Sigmoid colon (tissue), 7 donors: ENCODE data around the gene HAX1. TPM values are rescaled to one million over a fixed set of nuclear protein-coding genes. Genes with fewer than 3 reads are reported as not detected.
"Not testable (repeated sequence)": the region's sequence is repeated elsewhere in the genome, so short reads cannot be mapped to it uniquely, and the experiment has no call there.

Experiments used
- DNase-seq: peaks from one replicate; pipeline ENCODE4 v3.0.0-alpha.2; 2019
- H3K27ac ChIP-seq, 4 donors: fragments of 200-600 bp; sonication (generic); one replicate each; pipeline ENCODE4 v1.5.1; 2016 to 2019; ENCODE audit warnings: mild to moderate bottlenecking in 1 of 4
- H3K27me3 ChIP-seq, 3 donors: fragments of 200-600 bp; sonication (generic); one replicate each; pipeline ENCODE4 v1.5.1; 2019; ENCODE audit warnings: mild to moderate bottlenecking in 1 of 3
- H3K36me3 ChIP-seq, 4 donors: fragments of 200-600 bp; sonication (generic); one replicate each; pipeline ENCODE4 v1.5.1; 2016 to 2019
- H3K4me1 ChIP-seq, 4 donors: fragments of 200-600 bp; sonication (generic); one replicate each; pipeline ENCODE4 v1.5.1; 2017 to 2019
- H3K4me3 ChIP-seq, 4 donors: fragments of 200-600 bp; sonication (generic); one replicate each; pipeline ENCODE4 v1.5.1; 2017 to 2019; ENCODE audit warnings: mild to moderate bottlenecking in 2 of 4, moderate library complexity in 1 of 4
- H3K9me3 ChIP-seq, 4 donors: fragments of 200-600 bp in 3 of 4; sonication (generic) in 3 of 4; one replicate each; pipeline versions ENCODE4 v1.5.1 to v1.6.1; 2013 to 2019
- CTCF ChIP-seq, 4 experiments: fragments of 450-650 bp in 3 of 4; fragments of 200-600 bp in 1 of 4; IDR thresholded peaks; one replicate each; pipeline ENCODE4 v1.5.1; 2016 to 2019; ENCODE audit warnings: antibody characterized with exemption in 4 of 4, mild to moderate bottlenecking in 3 of 4, moderate library complexity in 2 of 4
- EP300 ChIP-seq, 4 donors: sonication (generic); formaldehyde crosslinking; IDR thresholded peaks; one replicate each; pipeline ENCODE4 v1.6.1; 2017; ENCODE audit warnings: antibody characterized with exemption in 4 of 4
- POLR2A ChIP-seq, 2 donors: fragments of 450-650 bp; IDR thresholded peaks; one replicate each; pipeline ENCODE4 v1.6.1; 2016; ENCODE audit warnings: antibody characterized with exemption in 2 of 2, mild to moderate bottlenecking in 2 of 2, moderate library complexity in 2 of 2
- POLR2AphosphoS5 ChIP-seq, 4 donors: sonication (generic); formaldehyde crosslinking; IDR thresholded peaks; one replicate each; pipeline ENCODE4 v1.6.1; 2017; ENCODE audit warnings: antibody characterized with exemption in 4 of 4
- WGBS, 2 donors: extraction: QIAGEN DNeasy Blood & Tissue Kit; methylation state at CpG; one replicate each; pipeline ENCODE4 v1.1.7; 2013; 5-methylcytosine and 5-hydroxymethylcytosine counted together
- intact Hi-C: fragments of 100-400 bp; cut with DNase I; formaldehyde crosslinking; loops from one replicate; pipeline ENCODE4 v1.15.1; 2023
- polyA plus RNA-seq, 3 donors: library from polyadenylated mRNA; stranded (reverse); fragments of 200-250 nt; gene quantifications; one replicate each; pipeline ENCODE4 v1.2.3, GENCODE V29; 2013
- total RNA-seq, 4 donors: library from RNA; depleted of rRNA; stranded (reverse); fragments of >200 nt; gene quantifications; one replicate each; pipeline ENCODE4 v1.1.0, GENCODE V29; 2016
- donor health status: healthy with polysubstance abuse.
- donor health status: Bipolar disorder and iron deficiency.
- donor health status: healthy.

HAX1 gene
- total RNA-seq (100 to 1,000 TPM; 105 to 171 (median 120) TPM), polyA plus RNA-seq (10 to 100 TPM; 76.3 to 95.6 (median 80.2) TPM)

- Histone ChIP-seq H3K27ac (peak within 1 kb of the TSS; percentile 80 to 90 (median 85)), H3K4me3 (peak within 1 kb of the TSS; percentile 48 to 78 (median 66)), H3K27me3 (no peaks in the 10 kb centered on the region), H3K9me3 (no peaks in the 10 kb centered on the region), H3K36me3 (peaks cover 24 to 66% (median 30%) of the 10 kb centered on the region in 4 donors), H3K4me1 (peaks cover 0 to 18% (median 14%) of the 10 kb centered on the region in 4 donors)
- intact Hi-C loops, result loop anchor here (5.0 kb wide), 2 partner anchors 65 to 75 kb away; no protein-coding TSS in a partner anchor
- DNase-seq, result peak; percentile 97
- 0% methylated on average over 47 of the region's 47 CpGs for WGBS, 2 donors
- TF ChIP-seq POLR2A (IDR thresholded peaks at IDR 0.05) (peak; percentile 40 to 54), CTCF (IDR thresholded peaks at IDR 0.05) (peak; percentile 58 to 79 (median 69)), EP300 (IDR thresholded peaks at IDR 0.05) (peak in 1 of 4 donors; percentile 72), POLR2AphosphoS5 (IDR thresholded peaks at IDR 0.05) (peak; percentile 80 to 92 (median 89))
These were observed at the start of gene HAX1 for GRCh38 chr1:154272217-154272998. Gene HAX1 (plus strand): TSS chr1:154272629. CDS start chr1:154272724, 95 bp downstream.

DNA sequence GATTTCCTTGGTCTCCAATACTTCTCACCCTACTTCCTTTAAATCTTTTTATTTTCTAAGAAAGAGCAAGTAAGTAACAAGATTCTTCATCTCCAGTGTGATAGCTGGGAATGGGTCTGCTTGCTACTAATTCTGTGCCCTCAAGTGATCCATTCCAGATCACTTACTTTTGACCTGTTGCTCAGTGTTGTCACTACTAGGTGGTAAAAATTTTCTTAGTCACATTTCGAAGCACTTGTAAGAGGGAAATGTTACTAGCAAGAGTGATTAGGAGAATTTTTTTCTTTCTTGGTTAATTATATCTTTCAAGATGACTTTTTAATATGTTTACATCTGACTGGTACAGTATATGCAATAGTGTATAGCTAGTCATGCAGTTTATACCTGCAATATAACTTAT, 49.5 kb upstream of the HAX1 start:
- Histone ChIP-seq H3K4me1 (peaks cover 0 to 55% (median 49%) of the 10 kb centered on the region in 4 donors), H3K27ac (peak overlapping the region in 2 of 4 donors; percentile 99)
- WGBS, 2 donors, result 82 to 88% methylated on average over 1 of the region's 1 CpG

DNA sequence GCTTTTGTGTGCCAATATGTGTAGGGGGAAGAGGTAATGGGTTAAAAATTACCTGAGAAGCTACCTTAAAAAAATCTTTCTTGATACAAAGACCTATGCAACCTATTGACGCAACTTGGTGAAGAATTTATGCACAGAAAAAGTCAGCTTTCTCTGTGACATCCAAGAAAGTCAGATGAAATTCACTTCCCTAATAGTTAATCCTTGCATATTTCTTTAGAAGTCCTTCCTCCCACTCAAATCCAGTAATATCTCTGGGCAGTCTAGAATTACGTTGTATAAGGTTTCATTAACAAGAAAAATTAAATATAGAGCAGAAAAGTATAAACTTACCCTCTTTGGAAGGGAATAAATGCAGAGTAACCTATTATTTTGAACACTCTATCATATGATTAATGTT, 48.8 kb upstream of the HAX1 start:
- TF ChIP-seq POLR2A (IDR thresholded peaks at IDR 0.05) (no peak), CTCF (IDR thresholded peaks at IDR 0.05) (no peak), EP300 (IDR thresholded peaks at IDR 0.05) (no peak), POLR2AphosphoS5 (IDR thresholded peaks at IDR 0.05) (no peak)
- Histone ChIP-seq H3K36me3 (peaks cover 0 to 42% (median 13%) of the 10 kb centered on the region in 4 donors), H3K27ac (no peak overlapping the region), H3K9me3 (no peaks in the 10 kb centered on the region), H3K27me3 (no peaks in the 10 kb centered on the region), H3K4me1 (peaks cover 0 to 48% (median 42%) of the 10 kb centered on the region in 4 donors), H3K4me3 (no peak overlapping the region)
- no peak for DNase-seq
- intact Hi-C loops, result no loop called here
- WGBS, 2 donors, result 76 to 80% methylated on average over 2 of the region's 2 CpGs

More for the DNA sequence above, 49.5 kb upstream of the HAX1 start:
- no peak for DNase-seq
- Histone ChIP-seq H3K36me3 (peaks cover 2 to 42% (median 10%) of the 10 kb centered on the region in 4 donors), H3K9me3 (no peaks in the 10 kb centered on the region), H3K27me3 (no peaks in the 10 kb centered on the region), H3K4me3 (no peak overlapping the region)
- no peak for TF ChIP-seq POLR2A (IDR thresholded peaks at IDR 0.05)
- no peak for TF ChIP-seq EP300 (IDR thresholded peaks at IDR 0.05)
- no peak for TF ChIP-seq POLR2AphosphoS5 (IDR thresholded peaks at IDR 0.05)
- TF ChIP-seq CTCF (IDR thresholded peaks at IDR 0.05), result no peak
- intact Hi-C loops, result no loop called here

DNA sequence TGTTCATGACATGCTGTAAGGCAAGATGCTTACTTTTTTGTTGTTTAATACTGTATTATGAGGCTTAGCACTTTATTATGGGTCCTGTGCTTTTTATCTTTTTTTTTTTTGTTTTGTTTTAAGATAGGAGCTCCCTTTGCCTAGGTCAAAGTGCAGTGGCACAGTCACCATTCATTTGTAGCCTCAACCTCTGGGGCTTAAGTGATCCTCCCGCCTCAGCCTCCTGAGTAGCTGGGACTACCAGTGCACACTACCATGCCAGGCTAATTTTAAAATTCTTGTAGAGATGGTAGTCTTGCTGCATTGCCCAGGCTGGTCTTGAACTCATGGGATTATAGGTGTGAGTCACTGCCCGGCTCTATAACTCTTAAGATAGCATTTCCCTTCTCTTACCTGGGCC, 47.1 kb upstream of the HAX1 start:
- no peaks in the 10 kb centered on the region for H3K27me3 ChIP-seq
- no peak for DNase-seq
- intact Hi-C loops, result no loop called here
- WGBS, 2 donors, result 96 to 97% methylated on average over 2 of the region's 2 CpGs
- H3K4me3 ChIP-seq, result no peak overlapping the region
- TF ChIP-seq POLR2AphosphoS5 (IDR thresholded peaks at IDR 0.05) (no peak), EP300 (IDR thresholded peaks at IDR 0.05) (no peak), CTCF (IDR thresholded peaks at IDR 0.05) (no peak), POLR2A (IDR thresholded peaks at IDR 0.05) (no peak)
- H3K4me1 ChIP-seq, result peaks cover 0 to 37% (median 31%) of the 10 kb centered on the region in 4 donors
- no peaks in the 10 kb centered on the region for H3K9me3 ChIP-seq
- no peak overlapping the region for H3K27ac ChIP-seq
- peaks cover 4 to 58% (median 29%) of the 10 kb centered on the region in 4 donors for H3K36me3 ChIP-seq

GRCh38 chr1:154231112-154231511, 41.3 kb upstream of the HAX1 start:
- H3K4me3 ChIP-seq, DNase-seq, H3K27ac ChIP-seq, H3K27me3 ChIP-seq, intact Hi-C loops, H3K9me3 ChIP-seq, H3K4me1 ChIP-seq: not testable (repeated sequence)
- peaks cover 28 to 100% (median 69%) of the 10 kb centered on the region in 4 donors for H3K36me3 ChIP-seq
- 99% methylated on average over 3 of the region's 3 CpGs for WGBS, 2 donors

DNA sequence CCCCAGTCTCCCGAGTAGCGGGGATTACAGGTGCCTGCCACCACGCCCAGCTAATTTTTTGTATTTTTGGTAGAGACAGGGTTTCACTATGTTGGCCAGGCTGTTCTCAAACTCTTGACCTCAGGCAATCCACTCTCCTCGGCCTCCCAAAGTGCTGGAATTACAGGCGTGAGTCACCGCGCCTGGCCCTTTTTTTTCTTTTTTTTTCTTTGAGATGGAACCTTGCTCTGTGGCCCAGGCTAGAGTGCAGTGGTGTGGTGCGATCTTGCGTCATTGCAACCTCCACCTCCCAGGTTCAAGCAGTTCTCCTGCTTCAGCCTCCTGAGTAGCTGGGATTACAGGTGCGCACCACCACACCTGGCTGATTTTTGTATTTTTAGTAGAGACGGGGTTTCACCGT, 39.3 kb upstream of the HAX1 start:
- H3K4me3 ChIP-seq, H3K4me1 ChIP-seq, intact Hi-C loops, H3K9me3 ChIP-seq, H3K27ac ChIP-seq, H3K27me3 ChIP-seq, DNase-seq: not testable (repeated sequence)
- H3K36me3 ChIP-seq, result peaks cover 42 to 100% (median 78%) of the 10 kb centered on the region in 4 donors
- WGBS, 2 donors, result 93 to 97% methylated on average over 12 of the region's 12 CpGs
